NCI-H82 treated with DMSO at 0.1 percent for 48 hours (cell line): ENCODE results near the gene LAMA3.
"Not testable (repeated sequence)": the region's sequence is repeated elsewhere in the genome, so short reads cannot be mapped to it uniquely, and the experiment has no call there.

Source experiments
- DNase-seq: peaks from one replicate; lab custom pipeline; 2025; ENCODE audit not compliant: unreplicated experiment; lab: John Stamatoyannopoulos, UW

LAMA3 gene

DNA sequence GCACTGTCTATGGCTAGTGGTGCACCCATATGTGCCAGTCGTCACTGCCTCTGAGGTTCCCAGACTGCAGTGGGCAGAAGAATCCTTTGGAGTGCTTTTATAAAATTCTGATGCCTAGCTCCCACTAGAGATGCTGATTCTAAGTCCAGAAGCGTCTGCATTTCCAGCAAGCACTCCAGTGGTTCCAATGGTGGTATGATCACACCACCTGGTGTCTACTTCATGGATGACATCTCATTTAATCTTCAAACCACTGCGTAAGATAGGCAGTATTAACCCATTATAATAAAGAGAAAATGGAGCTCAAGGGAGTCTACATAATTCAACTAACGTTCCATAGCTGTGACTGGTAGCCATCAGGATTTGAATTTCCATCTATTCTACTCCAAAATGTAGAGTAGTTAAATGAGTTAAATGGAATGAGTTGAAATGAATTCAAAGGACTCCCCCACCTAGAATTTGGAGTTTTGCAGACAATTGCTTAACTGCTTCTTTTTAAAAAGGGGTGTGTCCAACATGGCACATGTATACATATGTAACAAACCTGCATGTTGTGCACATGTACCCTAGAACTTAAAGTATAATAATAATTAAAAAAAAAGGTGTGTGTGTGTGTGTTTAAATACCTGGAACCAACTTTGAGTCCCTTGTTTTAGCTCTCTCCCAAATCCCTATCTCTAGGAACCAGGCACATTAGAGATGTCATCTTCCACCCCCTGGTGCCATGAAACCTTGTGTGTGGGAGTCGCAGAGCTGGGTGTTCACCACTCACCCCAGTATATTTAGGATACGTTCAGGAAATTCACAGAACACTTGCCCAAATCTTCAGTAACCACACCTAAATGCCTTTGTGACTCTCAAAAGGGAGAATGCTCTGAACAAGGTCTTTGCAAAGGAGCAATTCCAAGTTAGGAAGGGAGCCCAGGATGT is 14.1 kb downstream of the LAMA3 start:
- DNase-seq, result no peak

DNA sequence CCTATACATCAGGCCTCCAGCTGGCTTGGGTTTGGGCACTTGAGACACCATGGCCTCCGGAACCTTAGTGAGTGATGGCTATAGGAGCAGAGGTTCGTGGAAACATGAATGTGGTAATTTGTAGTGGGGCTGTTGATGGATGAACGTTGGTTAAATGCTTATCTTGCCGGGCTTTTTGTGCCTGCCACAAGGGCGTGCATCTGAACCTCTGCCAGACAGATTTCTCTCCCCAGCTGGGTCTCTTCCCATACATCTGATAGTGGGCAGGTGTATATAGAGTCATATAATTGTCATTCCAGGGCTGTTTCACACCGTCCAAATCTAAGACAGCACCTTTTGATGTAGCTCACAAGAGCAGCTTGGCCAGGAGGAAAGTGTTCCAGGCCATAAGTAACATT is 14.7 kb downstream of the LAMA3 start:
- no peak for DNase-seq

DNA sequence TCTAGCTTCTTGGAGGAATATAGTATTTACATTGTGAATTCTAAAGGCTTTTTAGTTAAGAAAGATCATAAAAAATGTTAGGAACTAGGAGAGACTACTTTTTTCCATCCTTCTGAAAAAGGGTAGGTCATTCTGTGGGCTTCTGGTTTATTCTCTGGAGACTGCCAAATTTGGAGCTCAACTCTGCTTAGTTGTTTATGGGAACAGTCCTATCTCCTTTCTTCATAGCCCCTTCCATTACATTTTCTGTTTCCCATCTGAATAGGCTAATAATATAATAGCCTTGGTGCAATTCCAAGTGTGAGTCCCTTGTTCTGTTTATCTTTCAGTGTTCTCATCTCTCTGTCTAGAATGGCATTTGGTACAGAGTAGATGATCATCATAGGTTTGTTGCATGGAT is 15.6 kb downstream of the LAMA3 start:
- no peak for DNase-seq

DNA sequence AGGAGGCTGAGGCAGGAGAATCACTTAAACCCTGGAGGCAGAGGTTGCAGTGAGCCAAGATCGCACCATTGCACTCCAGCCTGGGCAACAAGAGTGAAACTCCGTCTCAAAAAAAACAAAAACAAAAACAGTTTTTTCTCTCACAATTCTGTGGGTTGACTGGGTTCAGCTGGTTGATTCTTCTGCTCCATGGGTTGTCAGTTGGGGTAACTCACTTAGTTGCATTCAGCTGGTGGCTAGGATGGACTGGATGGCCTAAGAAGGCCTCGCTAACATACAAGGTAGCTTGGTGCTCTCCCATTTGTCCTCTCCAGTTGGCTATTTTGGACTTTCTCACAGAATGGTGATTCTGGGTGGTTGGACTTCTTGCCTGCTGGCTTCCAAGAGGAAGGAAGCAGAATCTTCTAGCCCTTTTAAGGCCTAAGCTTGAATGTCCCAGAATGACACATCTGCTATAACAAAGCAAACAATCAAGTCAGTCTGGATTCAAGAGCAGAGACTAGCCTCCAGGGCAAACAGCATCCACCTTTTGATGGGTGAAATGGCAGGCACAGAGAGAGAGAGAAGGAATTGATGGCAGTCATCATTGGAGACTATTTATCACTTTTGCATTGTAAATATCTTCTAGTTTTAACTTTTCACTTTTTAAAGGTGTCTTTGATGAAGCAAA is 17.9 kb downstream of the LAMA3 start:
- DNase-seq, result no peak

DNA sequence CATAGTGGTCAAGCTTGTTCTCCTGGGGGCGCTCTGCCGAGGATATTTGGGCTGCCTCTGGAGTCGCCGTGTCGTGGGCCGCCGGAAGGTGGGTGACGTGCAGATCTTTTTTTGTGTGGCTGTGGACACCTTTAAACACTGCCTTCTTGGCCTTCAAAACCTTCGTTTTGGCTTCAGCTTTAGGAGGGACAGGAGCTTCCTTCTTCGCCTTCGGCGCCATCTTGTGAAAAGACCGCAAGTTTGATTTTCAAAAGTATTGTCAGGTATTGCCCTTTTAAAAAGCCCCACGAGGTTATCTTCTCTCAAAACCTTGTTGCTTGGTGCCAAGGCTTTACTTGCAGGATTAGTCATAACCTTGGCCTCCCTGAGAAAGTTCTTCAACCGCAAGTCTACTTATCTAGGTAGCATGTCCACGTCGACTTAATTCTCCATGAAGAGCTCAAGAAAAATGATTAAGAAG is 20.8 kb downstream of the LAMA3 start:
- DNase-seq, result no peak

DNA sequence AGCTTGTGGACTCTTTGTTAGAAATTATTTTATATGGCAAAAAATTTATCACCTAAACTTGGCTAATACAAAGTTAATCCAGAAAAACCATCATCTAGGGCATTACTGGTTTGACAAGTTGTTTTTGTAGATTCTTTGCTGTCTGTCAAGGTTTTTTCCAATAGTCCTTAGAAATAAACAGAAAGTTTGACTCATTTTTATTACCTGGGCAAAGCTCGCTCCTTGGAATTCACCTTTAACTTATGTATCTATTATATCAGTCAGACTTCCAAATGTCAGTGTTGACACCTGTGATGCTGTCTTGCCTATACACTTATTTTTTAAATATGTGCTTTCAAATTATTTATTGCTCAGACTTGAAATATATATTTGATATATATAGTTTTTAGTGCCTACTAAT is 21.7 kb downstream of the LAMA3 start:
- no peak for DNase-seq

DNA sequence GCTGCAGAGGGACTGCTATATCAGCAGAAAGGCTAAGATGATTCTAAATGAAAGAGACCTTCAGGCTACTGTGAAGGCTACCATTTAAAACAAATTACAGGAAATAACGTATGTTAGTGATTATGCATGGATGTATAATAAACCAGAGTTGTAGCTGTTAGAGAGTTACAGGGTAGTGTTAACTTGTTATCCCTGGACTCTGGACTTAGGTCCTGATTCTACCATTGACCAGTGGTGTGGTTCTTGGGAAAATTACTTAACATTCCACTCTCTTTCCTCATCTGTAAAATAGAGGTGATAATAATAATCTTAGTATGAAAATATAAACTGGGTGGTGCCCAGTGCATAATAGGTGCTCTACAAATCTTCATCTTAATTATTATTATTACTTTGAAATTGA is 22.2 kb downstream of the LAMA3 start:
- DNase-seq, result no peak

DNA sequence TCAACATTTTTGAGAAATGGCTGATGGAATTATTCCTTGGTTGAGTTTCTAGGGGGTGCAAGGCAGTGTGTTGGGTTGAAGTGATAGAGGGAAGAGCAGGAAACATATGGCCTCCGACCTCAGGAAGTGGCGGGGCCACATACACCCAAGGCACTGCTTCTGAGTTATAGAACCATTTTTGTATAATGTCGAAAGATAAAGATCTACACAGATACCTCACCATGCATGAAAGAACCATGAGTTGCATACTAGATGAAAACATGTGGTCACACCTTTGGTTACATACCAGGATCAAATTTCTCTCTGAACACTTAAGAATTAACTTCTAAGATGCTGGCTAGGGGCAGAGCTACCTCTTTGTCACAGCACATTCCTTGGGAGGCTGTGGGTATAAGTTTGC is 23.2 kb downstream of the LAMA3 start:
- DNase-seq, result no peak

DNA sequence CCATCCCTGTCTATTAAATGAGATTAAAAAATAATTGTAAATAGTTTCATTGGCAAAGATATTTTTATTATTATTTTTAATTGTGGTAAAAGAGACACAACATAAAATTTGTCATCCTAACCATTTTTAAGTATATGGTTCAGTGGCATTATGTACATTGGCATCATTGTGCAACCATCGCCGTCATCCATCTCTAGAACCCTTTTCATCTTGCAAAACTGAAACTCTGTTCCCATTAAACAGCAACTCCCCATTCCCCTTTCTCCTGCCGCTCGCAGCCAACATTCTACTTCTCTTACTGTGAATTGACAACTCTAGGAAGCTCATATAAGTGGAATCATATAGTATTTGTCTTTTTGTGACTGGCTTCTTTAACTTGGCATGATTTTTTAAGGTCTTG is 25.3 kb downstream of the LAMA3 start:
- no peak for DNase-seq

DNA sequence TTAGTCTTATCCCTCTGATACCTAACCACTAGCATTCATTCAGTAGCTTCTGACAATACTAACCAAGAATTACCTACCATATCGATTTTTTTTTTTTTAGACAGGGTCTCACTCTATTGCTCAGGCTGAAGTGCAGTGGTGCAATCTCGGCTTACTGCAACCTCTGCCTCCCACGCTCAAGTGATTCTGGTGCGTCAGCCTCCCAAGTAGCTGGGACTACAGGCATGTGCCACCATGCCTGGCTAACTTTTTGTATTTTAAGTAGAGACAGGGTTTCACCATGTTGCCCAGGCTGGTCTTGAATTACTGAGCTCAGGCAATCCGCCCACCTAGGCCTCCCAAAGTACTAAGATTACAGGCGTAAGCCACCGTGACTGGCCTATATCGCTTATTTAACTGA is 26.8 kb downstream of the LAMA3 start:
- not testable (repeated sequence) for DNase-seq

DNA sequence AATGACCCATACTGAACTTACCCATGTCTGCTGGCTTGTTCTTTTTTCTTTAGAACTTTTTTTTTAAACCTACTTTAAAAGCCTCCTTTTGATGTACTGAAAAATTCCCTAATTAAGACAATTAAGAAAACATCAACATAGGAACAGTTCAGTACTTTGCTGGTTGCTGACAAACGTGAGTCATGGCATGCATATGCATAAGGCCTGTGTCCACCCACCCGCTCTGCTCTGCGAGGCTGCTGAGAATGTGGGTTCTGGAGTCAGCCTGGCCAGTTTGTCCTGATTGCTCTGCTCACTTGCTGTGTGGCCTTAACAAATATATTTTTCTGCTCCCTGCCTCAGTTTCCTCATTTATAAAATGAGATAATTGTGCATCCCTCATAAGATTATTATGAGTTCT is 27.3 kb downstream of the LAMA3 start:
- no peak for DNase-seq

DNA sequence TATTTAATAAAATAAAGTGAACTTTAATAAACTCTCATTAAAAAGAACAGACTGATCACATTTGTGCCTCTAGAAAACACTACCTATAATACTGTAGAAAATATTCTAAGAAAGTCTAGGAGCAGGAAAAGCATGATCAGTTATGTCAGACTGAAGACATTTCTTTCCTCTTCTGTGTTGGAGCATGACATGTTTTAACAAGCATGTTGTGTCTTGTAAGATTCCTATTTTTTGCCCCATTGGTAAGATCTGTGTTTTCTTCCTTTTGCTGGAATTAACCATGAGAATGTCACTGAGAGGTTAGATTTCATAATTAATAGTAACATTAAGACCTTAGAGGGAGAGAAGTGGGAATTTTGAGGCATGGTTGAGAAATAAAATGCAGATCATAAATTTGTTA is 27.7 kb downstream of the LAMA3 start:
- no peak for DNase-seq

DNA sequence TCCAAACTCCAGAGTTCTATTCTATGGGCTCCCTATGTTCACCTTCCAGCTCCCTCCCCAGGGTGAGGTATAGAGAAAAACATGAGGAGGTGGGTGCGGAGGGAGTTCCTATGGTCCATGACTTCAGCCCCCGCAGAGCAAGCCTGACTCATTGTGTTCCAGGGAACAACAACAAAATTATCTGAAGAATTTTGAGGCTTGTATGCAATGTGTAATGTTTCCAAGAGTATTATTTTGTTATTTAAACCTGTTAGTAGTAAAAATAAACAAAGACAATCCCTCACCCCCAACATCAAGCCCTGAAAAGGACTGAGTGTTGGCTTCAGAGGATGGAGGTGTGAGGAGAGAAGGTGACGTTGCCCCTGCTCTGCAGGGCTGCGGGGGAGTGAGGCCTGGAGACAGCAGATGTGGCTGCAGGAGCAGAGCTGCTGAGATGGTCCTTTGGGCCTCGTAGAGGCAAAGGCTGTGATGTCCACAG is 29.0 kb downstream of the LAMA3 start:
- no peak for DNase-seq

DNA sequence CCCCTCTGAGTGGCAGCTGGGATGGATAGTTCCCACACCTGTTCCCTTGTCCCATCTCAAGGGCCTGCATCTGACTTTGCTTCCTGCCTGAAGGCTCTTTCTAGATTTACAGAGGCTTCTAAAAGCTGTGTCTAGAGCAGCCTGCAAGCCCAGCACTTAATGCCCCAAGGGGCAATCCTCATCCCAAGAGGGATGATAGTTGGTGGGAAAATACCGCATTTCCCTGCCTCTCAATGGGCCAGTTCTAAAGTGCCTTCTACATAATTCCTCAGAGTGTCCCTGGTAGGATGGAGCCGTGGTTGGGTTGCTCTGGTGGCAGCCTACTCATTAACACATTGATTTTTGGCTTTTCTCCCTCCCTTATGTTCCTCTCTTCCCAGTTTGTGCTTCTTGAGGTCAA is 29.5 kb downstream of the LAMA3 start:
- DNase-seq, result no peak

DNA sequence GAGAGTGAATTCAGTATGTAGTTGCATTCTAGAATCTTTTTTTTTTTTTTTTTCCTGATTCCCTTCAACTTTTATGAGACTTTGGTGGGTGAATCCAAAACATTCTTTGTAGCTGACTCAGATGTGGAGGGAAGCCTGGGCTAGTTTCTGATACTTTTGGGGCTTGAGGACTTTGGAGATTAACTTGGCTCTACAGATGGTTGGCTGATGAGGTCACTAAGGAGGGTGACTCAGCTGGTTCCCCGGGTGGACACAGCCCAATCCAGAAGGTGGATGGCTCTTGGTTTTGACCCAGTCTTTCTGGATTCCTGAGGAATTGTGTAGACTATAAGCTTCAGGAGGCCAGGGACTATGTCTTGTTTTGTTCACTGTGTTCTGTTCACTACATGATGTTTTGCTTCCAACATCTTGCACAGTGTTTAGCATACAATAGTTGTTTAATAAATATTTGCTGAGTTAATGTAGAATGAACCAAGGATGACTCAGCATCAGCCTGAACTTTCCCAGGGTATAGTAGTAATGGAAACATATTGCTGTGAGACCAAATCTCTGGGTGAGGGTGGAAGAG is 30.5 kb downstream of the LAMA3 start:
- no peak for DNase-seq

DNA sequence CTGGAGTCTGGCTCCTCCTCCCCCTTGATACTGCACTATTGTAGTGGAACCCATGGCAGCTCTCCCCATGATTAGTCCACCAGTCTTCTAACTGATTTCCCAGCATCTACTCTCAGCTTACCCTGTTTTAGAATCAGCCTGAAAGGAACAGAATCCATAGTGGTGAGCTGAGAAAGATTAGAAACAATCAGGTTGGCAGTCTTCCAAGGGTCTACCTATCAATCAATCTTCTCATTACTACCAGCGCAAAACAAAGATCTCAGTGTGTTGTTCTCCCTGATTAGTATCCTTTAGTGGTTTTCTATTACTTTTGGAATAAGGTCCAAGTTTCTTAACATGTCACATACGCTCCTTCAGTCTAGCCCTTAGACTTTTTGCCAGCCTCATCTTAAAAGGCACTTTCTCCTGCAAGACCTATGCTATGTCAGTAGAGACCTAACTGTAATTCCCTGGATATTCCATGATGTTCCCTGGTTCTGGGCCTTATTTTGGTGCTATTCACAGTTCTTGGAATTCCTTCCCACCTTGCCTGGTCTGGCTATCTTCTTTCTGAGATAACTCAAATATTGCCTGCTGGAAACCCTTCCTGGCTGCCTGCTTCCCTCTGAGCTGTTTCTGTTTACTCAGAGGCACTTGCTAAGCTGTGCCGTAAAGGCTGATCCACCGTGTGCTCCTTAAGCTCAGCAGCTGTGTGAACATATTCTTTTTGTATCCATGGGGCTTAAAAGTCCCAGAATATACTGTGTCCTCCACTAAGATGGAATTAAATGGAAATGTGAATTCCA is 32.6 kb downstream of the LAMA3 start:
- peak; percentile 64 for DNase-seq

DNA sequence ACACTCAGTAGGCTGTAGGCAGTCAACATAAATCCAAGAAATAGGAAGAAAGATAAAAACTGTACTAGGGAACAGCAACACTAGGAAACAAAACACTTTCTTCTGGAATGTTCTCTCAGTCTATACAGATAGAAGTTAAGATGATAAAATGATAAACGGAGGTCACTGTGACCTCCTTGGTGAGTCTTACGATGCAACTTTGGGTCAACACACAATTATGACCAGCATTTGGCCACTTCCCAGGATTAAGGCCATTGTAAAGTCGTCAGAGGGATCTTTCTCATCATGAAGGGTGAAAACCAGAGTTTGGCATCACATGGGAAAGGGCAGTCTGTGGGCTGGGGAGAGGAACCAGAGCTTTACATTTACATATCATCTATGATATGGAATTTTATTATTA is 33.4 kb downstream of the LAMA3 start:
- DNase-seq, result no peak

DNA sequence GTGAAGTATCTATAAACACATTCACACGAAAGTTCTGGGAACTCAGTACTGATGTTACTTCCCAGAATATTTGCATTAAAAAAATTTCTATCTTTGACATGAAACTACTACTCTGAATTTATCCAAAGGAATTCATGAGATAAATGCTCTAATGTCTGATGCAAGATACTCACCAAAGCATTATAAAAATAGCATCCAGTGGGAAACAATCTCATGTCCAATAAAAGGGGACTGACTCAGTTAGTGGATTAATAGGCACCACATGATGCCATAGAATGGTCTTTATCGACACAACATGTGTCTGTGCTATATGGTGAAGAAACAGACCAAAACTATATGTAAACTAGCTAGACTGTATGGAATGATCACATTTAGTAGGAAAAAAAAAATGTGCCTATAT is 33.9 kb downstream of the LAMA3 start:
- no peak for DNase-seq

DNA sequence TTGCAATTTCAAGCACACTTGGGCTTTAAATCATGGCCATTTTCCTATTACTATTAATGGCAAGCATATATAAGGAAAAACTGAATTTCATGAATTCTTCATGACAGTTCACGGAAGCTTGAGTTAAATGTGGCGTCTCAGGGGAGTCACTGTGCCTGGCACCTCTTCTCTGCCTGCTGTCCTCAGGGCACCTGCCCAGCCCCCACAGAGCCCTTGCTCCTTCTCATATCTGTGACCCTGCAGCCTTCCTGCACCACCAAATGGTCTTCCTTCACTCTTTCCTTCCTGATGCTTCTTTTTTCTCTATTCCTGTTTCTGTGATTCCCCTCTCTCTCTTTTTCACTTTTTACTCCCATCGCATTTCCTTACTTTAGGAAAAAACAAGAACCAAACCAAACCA is 35.4 kb downstream of the LAMA3 start:
- DNase-seq, result no peak

DNA sequence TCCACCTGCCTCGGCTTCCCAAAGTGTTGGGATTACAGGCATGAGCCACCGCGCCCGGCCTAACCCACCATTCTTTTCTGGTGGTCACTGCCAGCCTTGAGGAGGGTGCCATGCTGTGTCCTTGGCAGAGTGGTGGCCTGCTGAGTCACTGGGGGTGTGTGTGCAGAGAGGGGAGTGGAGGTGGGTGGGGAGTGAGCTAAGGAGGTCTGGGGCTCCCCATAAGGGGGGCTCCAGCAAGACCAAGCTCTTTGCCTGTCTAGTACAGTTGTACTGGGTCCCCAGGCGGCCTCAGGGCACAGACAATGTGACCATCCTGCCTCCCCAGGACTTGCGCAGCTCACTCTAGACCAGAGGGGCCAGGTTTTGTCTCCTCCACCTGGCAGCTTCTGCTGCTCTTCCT is 36.1 kb downstream of the LAMA3 start:
- no peak for DNase-seq
